ENCODE results near the gene FREY1. TPM values are rescaled to one million over a fixed set of nuclear protein-coding genes. Genes with fewer than 3 reads are reported as not detected.

The FREY1 gene
- total and polyA plus RNA-seq, 2 of the 13 experiments (the other 11 are each of a cell fraction or from before 2014, with no cell fraction given), result 0.44 to 0.73 TPM

DNA sequence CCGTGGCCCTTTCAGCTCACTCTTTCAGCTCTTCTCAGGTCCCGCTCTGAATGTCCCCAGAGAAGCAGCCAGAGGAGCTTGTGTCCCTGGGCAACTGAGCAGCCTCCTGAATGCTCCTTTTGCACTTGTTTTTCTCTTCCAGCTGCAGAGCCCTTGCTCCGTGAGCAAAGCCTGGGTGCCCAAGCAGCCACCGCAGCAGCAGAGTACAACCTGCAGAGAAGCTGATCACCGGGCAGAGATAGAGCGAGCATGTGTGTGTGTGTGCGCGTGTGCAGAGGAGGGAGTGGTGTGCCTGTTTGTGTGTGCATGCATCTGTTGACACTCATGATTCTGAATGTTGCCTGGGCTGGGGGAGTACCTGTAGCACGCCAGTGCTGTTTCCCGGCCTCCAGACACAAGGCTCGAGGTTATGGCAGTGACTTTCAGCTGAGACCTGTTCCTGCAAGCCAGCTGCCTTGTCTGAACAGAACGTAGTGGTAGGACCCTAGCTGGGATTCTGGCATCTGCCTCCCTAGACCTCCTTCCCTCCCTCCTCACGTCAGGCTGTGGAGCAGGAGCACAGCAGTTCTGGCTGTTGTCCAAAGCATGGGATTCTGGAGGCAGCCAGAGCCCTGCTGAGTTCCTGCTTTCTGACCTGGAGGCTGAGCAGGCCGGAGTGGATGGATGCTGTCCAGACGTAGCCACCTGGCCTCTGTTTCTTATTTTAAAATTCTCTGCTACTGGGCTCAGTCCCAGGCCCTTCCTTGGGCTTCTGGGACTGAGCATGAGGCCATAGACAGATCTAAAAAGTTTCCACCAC is 26.1 kb downstream of the FREY1 start (continued):
- no peak for TF ChIP-seq CREM (IDR thresholded peaks at IDR 0.05)
- no peak for TF ChIP-seq CREM (CRISPR knock-in tag; IDR thresholded peaks at IDR 0.05)
- TF ChIP-seq, protein P1, sequence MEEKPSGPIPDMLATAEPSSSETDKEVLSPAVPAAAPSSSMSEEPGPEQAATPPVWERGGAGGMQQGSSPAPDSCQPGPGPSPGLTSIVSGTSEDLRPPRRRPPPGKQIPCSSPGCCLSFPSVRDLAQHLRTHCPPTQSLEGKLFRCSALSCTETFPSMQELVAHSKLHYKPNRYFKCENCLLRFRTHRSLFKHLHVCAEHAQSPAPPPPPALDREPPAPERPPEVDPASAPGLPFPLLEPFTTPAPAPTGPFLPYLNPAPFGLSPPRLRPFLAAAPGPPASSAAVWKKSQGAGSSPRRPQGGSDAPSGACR (CRISPR knock-in tag; IDR thresholded peaks at IDR 0.05), result no peak
- TF ChIP-seq CEBPZ (IDR thresholded peaks at IDR 0.05; ENCODE audit: low read length), result no peak

DNA sequence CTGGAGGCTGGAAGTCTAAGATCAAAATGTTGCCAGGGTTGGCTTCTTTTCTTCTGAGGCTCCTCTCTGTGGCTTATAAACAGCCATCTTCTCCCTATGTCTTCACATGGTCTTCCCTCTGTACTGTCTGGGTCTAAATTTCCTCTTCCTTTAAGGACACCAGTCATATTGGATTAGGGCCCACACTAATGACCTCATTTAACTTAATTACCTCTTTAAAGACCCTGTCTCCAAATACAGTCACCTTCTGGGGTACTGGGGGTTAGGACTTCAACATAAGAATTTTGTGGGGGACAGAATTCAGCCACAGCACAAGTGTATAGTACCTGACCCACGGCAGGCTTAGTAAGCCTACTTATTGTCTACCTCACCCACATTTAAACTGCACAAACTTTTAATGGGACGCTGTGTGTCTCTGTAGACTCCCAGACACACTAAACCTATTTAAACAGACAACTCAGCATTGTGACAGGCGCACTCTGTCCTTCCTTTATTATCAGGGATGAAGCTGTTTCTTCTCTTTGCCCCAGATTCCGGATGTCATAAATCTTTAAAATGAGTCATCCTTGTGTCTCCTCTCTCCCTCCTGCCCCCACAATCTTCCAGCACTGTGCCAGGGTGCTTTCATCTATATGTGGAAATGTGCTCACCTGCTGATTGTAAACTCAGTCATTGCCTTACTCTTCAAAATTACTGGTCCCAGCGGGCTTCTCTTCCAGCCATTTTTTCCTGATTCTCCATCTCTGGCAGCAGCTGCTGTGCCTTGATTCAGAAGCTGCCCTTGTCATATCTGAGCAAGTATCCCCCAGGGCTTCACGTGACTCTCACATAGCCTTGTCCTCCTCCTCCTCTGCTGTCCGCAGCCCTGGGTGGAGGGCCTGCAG is 27.0 kb downstream of the FREY1 start:
- ChIA-PET POLR2A (no interaction called here), CTCF (ENCODE audit: low intra/inter-chr PET ratio, low total read pairs) (no interaction called here)
- in situ Hi-C loops (cut with HindIII; ENCODE audit: extremely low pct_ligation_motif_present, low pct_unique_long_range_greater_than_20kb), result no loop called here
- ATAC-seq, result no peak
- Histone ChIP-seq H3K4me3 (replicated peaks in 1 of 3; ENCODE audit: insufficient read depth in 1 of 3, low read depth in 2 of 3, low read length in 3 of 3) (no peak overlapping the region), H3K4me2 (ENCODE audit: low read depth, low read length) (no peak overlapping the region), H3K79me2 (ENCODE audit: insufficient read depth, low read length) (no peaks in the 10 kb centered on the region), H2AFZ (ENCODE audit: low read length) (no peak overlapping the region), H3K9me3 (ENCODE audit: low read length) (no peaks in the 10 kb centered on the region), H3K27ac (ENCODE audit: extremely low read length, insufficient read depth, low read length) (no peak overlapping the region), H3K4me1 (ENCODE audit: insufficient read depth, low read length) (no peaks in the 10 kb centered on the region), H3K36me3 (replicated peaks in 1 of 2; ENCODE audit: control insufficient read depth in 1 of 2, insufficient read depth in 2 of 2, low read length in 2 of 2) (peaks cover 14 to 24% of the 10 kb centered on the region in 2 experiments), H3K9ac (ENCODE audit: insufficient read depth, low read depth, low read length) (no peak overlapping the region), H4K20me1 (ENCODE audit: insufficient read depth, low read length) (peaks cover 11% of the 10 kb centered on the region; the same call in 1 of the 2 replicates), H3K27me3 (ENCODE audit: control insufficient read depth in 1 of 2, insufficient read depth in 2 of 2, low read length in 2 of 2) (no peaks in the 10 kb centered on the region)
- intact Hi-C loops (cut with micrococcal nuclease; ENCODE audit: unreplicated experiment), result no loop called here
- 92% methylated on average over 6 of the region's 7 CpGs for WGBS (ENCODE audit: low lambda C conversion rate)
- BruUV-seq (replicated peaks), result no TSS peak
- DNase-seq (ENCODE audit: low spot score), result no peak
- no peak for FAIRE-seq
- TF ChIP-seq, protein P2, sequence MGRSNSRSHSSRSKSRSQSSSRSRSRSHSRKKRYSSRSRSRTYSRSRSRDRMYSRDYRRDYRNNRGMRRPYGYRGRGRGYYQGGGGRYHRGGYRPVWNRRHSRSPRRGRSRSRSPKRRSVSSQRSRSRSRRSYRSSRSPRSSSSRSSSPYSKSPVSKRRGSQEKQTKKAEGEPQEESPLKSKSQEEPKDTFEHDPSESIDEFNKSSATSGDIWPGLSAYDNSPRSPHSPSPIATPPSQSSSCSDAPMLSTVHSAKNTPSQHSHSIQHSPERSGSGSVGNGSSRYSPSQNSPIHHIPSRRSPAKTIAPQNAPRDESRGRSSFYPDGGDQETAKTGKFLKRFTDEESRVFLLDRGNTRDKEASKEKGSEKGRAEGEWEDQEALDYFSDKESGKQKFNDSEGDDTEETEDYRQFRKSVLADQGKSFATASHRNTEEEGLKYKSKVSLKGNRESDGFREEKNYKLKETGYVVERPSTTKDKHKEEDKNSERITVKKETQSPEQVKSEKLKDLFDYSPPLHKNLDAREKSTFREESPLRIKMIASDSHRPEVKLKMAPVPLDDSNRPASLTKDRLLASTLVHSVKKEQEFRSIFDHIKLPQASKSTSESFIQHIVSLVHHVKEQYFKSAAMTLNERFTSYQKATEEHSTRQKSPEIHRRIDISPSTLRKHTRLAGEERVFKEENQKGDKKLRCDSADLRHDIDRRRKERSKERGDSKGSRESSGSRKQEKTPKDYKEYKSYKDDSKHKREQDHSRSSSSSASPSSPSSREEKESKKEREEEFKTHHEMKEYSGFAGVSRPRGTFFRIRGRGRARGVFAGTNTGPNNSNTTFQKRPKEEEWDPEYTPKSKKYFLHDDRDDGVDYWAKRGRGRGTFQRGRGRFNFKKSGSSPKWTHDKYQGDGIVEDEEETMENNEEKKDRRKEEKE (IDR thresholded peaks at IDR 0.05), result no peak
- TF ChIP-seq ZNF333 (CRISPR knock-in tag; IDR thresholded peaks at IDR 0.05; ENCODE audit: borderline replicate concordance), result no peak
- no peak for TF ChIP-seq ZSCAN22 (CRISPR knock-in tag; IDR thresholded peaks at IDR 0.05)
- no peak for TF ChIP-seq ZNF775 (CRISPR knock-in tag; IDR thresholded peaks at IDR 0.05; ENCODE audit: borderline replicate concordance)
- no peak for TF ChIP-seq ZNF674 (CRISPR knock-in tag; IDR thresholded peaks at IDR 0.05; ENCODE audit: low read depth)
